A549 (cell line): ENCODE results near the gene BRDT. TPM values are rescaled to one million over a fixed set of nuclear protein-coding genes. Genes with fewer than 3 reads are reported as not detected.
A peak's percentile ranks its signal among the peaks of the same experiment; 100 is the strongest.

Experiments used
- ATOH8 ChIP-seq: fragments of 250-450 bp; sonication (Bioruptor Pico); IDR thresholded peaks from 2 replicates; pipeline ENCODE4 v1.5.0; 2020; ENCODE audit warnings: low read depth, mild to moderate bottlenecking, moderate library complexity
- CEBPB ChIP-seq, 2 experiments: fragments of >200 bp in 1 of 2; sonication (Bioruptor Twin) in 1 of 2; formaldehyde crosslinking in 1 of 2; IDR thresholded peaks; 2 replicates each; pipeline ENCODE4 v1.6.1; 2012 to 2016
- EHF ChIP-seq: fragments of 250-450 bp; sonication (Bioruptor Pico); IDR thresholded peaks from 2 replicates; pipeline ENCODE4 v1.5.0; 2020; ENCODE audit warnings: mild to moderate bottlenecking
- EHMT2 ChIP-seq: fragments of 200-600 bp; sonication (generic); IDR thresholded peaks from 2 replicates; pipeline ENCODE4 v1.6.1; 2016; ENCODE audit warnings: antibody characterized with exemption, low read depth, mild to moderate bottlenecking, moderate library complexity
- FOSB ChIP-seq: fragments of 250-450 bp; sonication (Bioruptor Pico); IDR thresholded peaks from 2 replicates; pipeline ENCODE4 v1.5.0; 2020; ENCODE audit warnings: mild to moderate bottlenecking, moderate library complexity
- FOSL2 ChIP-seq, 2 experiments: fragments of 450-650 bp in 1 of 2; fragments of >200 bp in 1 of 2; sonication (Bioruptor Twin) in 1 of 2; formaldehyde crosslinking; IDR thresholded peaks; 2 replicates each; pipeline versions ENCODE4 v1.5.0 to v1.6.1; 2016 to 2020; ENCODE audit warnings: mild to moderate bottlenecking in 1 of 2, moderate library complexity in 1 of 2
- GATA3 ChIP-seq: IDR thresholded peaks from 2 replicates; pipeline ENCODE4 v1.6.1; 2012; ENCODE audit warnings: borderline replicate concordance
- HEYL ChIP-seq: fragments of 250-450 bp; sonication (Bioruptor Pico); IDR thresholded peaks from 2 replicates; pipeline ENCODE4 v1.8.0; 2021; ENCODE audit warnings: mild to moderate bottlenecking, moderate library complexity
- HOXA7 ChIP-seq: fragments of 250-450 bp; sonication (Bioruptor Pico); IDR thresholded peaks from 2 replicates; pipeline ENCODE4 v1.5.0; 2020; ENCODE audit warnings: mild to moderate bottlenecking, moderate library complexity
- JUN ChIP-seq, 2 experiments: fragments of >200 bp; sonication (Bioruptor Twin); formaldehyde crosslinking; IDR thresholded peaks; 2 replicates in 1 of 2; 3 replicates in 1 of 2; pipeline ENCODE4 v1.6.1; 2016 to 2017
- JUNB ChIP-seq: fragments of >200 bp; sonication (Bioruptor Twin); formaldehyde crosslinking; IDR thresholded peaks from 2 replicates; pipeline ENCODE4 v1.6.1; 2016
- MAZ ChIP-seq: fragments of 150-350 bp; IDR thresholded peaks from 2 replicates; pipeline ENCODE4 v1.6.1; 2014; ENCODE audit warnings: antibody characterized with exemption, low read depth, low read length, borderline replicate concordance
- MYC ChIP-seq: IDR thresholded peaks from 2 replicates; pipeline ENCODE4 v1.6.1; 2012; ENCODE audit warnings: mild to moderate bottlenecking, inconsistent platforms, low read length, improper control_type of control experiment, borderline replicate concordance
- NPAS2 ChIP-seq: fragments of 250-450 bp; sonication (Bioruptor Pico); IDR thresholded peaks from 2 replicates; pipeline ENCODE4 v1.8.0; 2022; ENCODE audit warnings: mild to moderate bottlenecking, moderate library complexity, borderline replicate concordance
- RCOR1 ChIP-seq: fragments of 150-350 bp; IDR thresholded peaks from 2 replicates; pipeline ENCODE4 v1.6.1; 2014; ENCODE audit warnings: antibody characterized with exemption, low read length, low read depth
- RNF2 ChIP-seq: fragments of 200-600 bp; sonication (generic); IDR thresholded peaks from 2 replicates; pipeline ENCODE4 v1.6.1; 2016; ENCODE audit warnings: low read depth, mild to moderate bottlenecking, antibody characterized with exemption, moderate library complexity, borderline replicate concordance
- SMC3 ChIP-seq: fragments of >200 bp; sonication (Bioruptor Twin); formaldehyde crosslinking; IDR thresholded peaks from 3 replicates; pipeline ENCODE4 v1.6.1; 2018; ENCODE audit warnings: inconsistent platforms
- SREBF2 ChIP-seq: fragments of 450-650 bp; IDR thresholded peaks from 2 replicates; pipeline ENCODE4 v1.6.1; 2014; ENCODE audit warnings: mild to moderate bottlenecking, moderate library complexity
- USF2 ChIP-seq: fragments of 450-650 bp; IDR thresholded peaks from 2 replicates; pipeline ENCODE4 v1.6.1; 2014; ENCODE audit warnings: antibody characterized with exemption
- ZC3H11A ChIP-seq: fragments of 450-650 bp; IDR thresholded peaks from 2 replicates; pipeline ENCODE4 v1.6.1; 2014; ENCODE audit warnings: antibody characterized with exemption, mild to moderate bottlenecking
- ZNF302 ChIP-seq: fragments of 250-450 bp; sonication (Bioruptor Pico); IDR thresholded peaks from 2 replicates; pipeline ENCODE4 v1.9.0; 2021; ENCODE audit warnings: inconsistent platforms, mild to moderate bottlenecking, moderate library complexity
- ZSCAN20 ChIP-seq: fragments of 250-450 bp; sonication (Bioruptor Pico); IDR thresholded peaks from 2 replicates; pipeline ENCODE4 v1.8.0; 2022; ENCODE audit warnings: mild to moderate bottlenecking, moderate library complexity
- polyA plus RNA-seq, 4 experiments: library from polyadenylated mRNA; depleted of rRNA in 3 of 4; stranded (reverse); fragments of >200 nt; fragmentation: RNase III in 1 of 4; extraction: RNeasy Plus Mini Kit Qiagen cat#74134 plus additional on column Dnase treatment in 1 of 4; gene quantifications; 2 replicates in 3 of 4; 3 replicates in 1 of 4; pipeline ENCODE4 v1.2.3, GENCODE V29; 2011 to 2017
- TF ChIP-seq, protein P1 (sequence below): fragments of >200 bp; sonication (Bioruptor Twin); formaldehyde crosslinking; IDR thresholded peaks from 3 replicates; pipeline ENCODE4 v1.5.1; 2016
- TF ChIP-seq, protein P2 (sequence below): fragments of 150-350 bp; IDR thresholded peaks from 2 replicates; pipeline ENCODE4 v1.6.1; 2014; ENCODE audit warnings: low read depth, mild to moderate bottlenecking, low read length
- TF ChIP-seq, protein P3 (sequence below): fragments of 200-600 bp; sonication (generic); IDR thresholded peaks from 2 replicates; pipeline ENCODE4 v1.6.1; 2016; ENCODE audit warnings: antibody characterized with exemption, mild to moderate bottlenecking, moderate library complexity

The BRDT gene
- polyA plus RNA-seq, 2 of the 4 experiments (the other 2 are of a cell fraction) = not detected

- no peak for TF ChIP-seq MAZ
- TF ChIP-seq HEYL (CRISPR knock-in tag) = no peak
- TF ChIP-seq ATOH8 (CRISPR knock-in tag) = no peak
- TF ChIP-seq RNF2 = no peak
- TF ChIP-seq ZSCAN20 = no peak
- TF ChIP-seq, protein P1, sequence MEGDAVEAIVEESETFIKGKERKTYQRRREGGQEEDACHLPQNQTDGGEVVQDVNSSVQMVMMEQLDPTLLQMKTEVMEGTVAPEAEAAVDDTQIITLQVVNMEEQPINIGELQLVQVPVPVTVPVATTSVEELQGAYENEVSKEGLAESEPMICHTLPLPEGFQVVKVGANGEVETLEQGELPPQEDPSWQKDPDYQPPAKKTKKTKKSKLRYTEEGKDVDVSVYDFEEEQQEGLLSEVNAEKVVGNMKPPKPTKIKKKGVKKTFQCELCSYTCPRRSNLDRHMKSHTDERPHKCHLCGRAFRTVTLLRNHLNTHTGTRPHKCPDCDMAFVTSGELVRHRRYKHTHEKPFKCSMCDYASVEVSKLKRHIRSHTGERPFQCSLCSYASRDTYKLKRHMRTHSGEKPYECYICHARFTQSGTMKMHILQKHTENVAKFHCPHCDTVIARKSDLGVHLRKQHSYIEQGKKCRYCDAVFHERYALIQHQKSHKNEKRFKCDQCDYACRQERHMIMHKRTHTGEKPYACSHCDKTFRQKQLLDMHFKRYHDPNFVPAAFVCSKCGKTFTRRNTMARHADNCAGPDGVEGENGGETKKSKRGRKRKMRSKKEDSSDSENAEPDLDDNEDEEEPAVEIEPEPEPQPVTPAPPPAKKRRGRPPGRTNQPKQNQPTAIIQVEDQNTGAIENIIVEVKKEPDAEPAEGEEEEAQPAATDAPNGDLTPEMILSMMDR = no peak
- TF ChIP-seq SMC3 = peak; percentile 50; the same call in 2 of the 3 replicates
- TF ChIP-seq CEBPB (IDR thresholded peaks at IDR 0.05) = peak; percentile 97 to 98
- no peak for TF ChIP-seq EHMT2
- TF ChIP-seq JUN (IDR thresholded peaks at IDR 0.05) = peak; percentile 92; a peak in 4 of 5 replicates
- peak; percentile 93 for TF ChIP-seq FOSL2 (IDR thresholded peaks at IDR 0.05)
- TF ChIP-seq FOSL2 (CRISPR knock-in tag; IDR thresholded peaks at IDR 0.05) = peak; percentile 91
- TF ChIP-seq JUNB = peak; percentile 96
- TF ChIP-seq, protein P2, sequence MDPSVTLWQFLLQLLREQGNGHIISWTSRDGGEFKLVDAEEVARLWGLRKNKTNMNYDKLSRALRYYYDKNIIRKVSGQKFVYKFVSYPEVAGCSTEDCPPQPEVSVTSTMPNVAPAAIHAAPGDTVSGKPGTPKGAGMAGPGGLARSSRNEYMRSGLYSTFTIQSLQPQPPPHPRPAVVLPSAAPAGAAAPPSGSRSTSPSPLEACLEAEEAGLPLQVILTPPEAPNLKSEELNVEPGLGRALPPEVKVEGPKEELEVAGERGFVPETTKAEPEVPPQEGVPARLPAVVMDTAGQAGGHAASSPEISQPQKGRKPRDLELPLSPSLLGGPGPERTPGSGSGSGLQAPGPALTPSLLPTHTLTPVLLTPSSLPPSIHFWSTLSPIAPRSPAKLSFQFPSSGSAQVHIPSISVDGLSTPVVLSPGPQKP = no peak
- TF ChIP-seq NPAS2 = no peak
- TF ChIP-seq GATA3 = peak; percentile 89
- no peak for TF ChIP-seq EHF (CRISPR knock-in tag)
- TF ChIP-seq ZNF302 (CRISPR knock-in tag) = no peak
- no peak for TF ChIP-seq MYC
- TF ChIP-seq ZC3H11A = no peak
- no peak for TF ChIP-seq RCOR1
- TF ChIP-seq SREBF2 = no peak
- TF ChIP-seq HOXA7 (CRISPR knock-in tag) = no peak
- TF ChIP-seq FOSB (CRISPR knock-in tag) = no peak
- TF ChIP-seq USF2 = no peak
- TF ChIP-seq, protein P3, sequence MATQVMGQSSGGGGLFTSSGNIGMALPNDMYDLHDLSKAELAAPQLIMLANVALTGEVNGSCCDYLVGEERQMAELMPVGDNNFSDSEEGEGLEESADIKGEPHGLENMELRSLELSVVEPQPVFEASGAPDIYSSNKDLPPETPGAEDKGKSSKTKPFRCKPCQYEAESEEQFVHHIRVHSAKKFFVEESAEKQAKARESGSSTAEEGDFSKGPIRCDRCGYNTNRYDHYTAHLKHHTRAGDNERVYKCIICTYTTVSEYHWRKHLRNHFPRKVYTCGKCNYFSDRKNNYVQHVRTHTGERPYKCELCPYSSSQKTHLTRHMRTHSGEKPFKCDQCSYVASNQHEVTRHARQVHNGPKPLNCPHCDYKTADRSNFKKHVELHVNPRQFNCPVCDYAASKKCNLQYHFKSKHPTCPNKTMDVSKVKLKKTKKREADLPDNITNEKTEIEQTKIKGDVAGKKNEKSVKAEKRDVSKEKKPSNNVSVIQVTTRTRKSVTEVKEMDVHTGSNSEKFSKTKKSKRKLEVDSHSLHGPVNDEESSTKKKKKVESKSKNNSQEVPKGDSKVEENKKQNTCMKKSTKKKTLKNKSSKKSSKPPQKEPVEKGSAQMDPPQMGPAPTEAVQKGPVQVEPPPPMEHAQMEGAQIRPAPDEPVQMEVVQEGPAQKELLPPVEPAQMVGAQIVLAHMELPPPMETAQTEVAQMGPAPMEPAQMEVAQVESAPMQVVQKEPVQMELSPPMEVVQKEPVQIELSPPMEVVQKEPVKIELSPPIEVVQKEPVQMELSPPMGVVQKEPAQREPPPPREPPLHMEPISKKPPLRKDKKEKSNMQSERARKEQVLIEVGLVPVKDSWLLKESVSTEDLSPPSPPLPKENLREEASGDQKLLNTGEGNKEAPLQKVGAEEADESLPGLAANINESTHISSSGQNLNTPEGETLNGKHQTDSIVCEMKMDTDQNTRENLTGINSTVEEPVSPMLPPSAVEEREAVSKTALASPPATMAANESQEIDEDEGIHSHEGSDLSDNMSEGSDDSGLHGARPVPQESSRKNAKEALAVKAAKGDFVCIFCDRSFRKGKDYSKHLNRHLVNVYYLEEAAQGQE = no peak
These were observed 48.6 kb upstream of the BRDT start (continued) for GRCh38 chr1:91900562-91900961.
